H9 (cell line): ENCODE measurements around the gene CCDC86. TPM values are rescaled to one million over a fixed set of nuclear protein-coding genes. Genes with fewer than 3 reads are reported as not detected.
A peak's percentile ranks its signal among the peaks of the same experiment; 100 is the strongest.

Source experiments
- DNase-seq: peaks from one replicate; pipeline ENCODE4 v3.0.0-alpha.2; 2017
- H2AFZ ChIP-seq: one replicate; pipeline ENCODE4 v1.6.1; 2013; ENCODE audit warnings: mild to moderate bottlenecking, low read length, control low read depth, moderate library complexity
- H2AK5ac ChIP-seq: 2 replicates; pipeline ENCODE4 v1.6.1; 2013; ENCODE audit warnings: low read length, control low read depth, mixed read lengths; ENCODE audit not compliant: insufficient read length
- H2BK120ac ChIP-seq: one replicate; pipeline ENCODE4 v1.6.1; 2013; ENCODE audit warnings: low read depth, mild to moderate bottlenecking, low read length, control low read depth, inconsistent platforms; ENCODE audit not compliant: poor library complexity, severe bottlenecking
- H2BK12ac ChIP-seq: 2 replicates; pipeline ENCODE4 v1.6.1; 2013; ENCODE audit warnings: low read length, control low read depth, mixed read lengths, low read depth; ENCODE audit not compliant: insufficient read length
- H2BK15ac ChIP-seq: 2 replicates; pipeline ENCODE4 v1.6.1; 2013; ENCODE audit warnings: low read depth, low read length, control low read depth
- H2BK20ac ChIP-seq: one replicate; pipeline ENCODE4 v1.6.1; 2013; ENCODE audit warnings: low read depth, mild to moderate bottlenecking, low read length, control low read depth, inconsistent platforms; ENCODE audit not compliant: poor library complexity, severe bottlenecking
- H2BK5ac ChIP-seq: 2 replicates; pipeline ENCODE4 v1.6.1; 2013; ENCODE audit warnings: low read length, control low read depth, mixed read lengths; ENCODE audit not compliant: insufficient read length
- H3K14ac ChIP-seq: 2 replicates; pipeline ENCODE4 v1.6.1; 2013; ENCODE audit warnings: low read length, control low read depth; ENCODE audit not compliant: insufficient read depth
- H3K18ac ChIP-seq: 2 replicates; pipeline ENCODE4 v1.6.1; 2013; ENCODE audit warnings: low read depth, mild to moderate bottlenecking, mixed read lengths, low read length, control low read depth; ENCODE audit not compliant: insufficient read length
- H3K23ac ChIP-seq: 2 replicates; pipeline ENCODE4 v1.6.1; 2013; ENCODE audit warnings: low read length, control low read depth, mixed read lengths, low read depth; ENCODE audit not compliant: insufficient read length
- H3K23me2 ChIP-seq: 2 replicates; pipeline ENCODE4 v1.6.1; 2013; ENCODE audit warnings: low read depth, mild to moderate bottlenecking, mixed read lengths, low read length, control low read depth; ENCODE audit not compliant: insufficient read length, poor library complexity, severe bottlenecking
- H3K27ac ChIP-seq: 2 replicates; pipeline ENCODE4 v1.5.1; 2013; ENCODE audit warnings: low read length, control low read depth, mixed read lengths, low read depth; ENCODE audit not compliant: insufficient read length
- H3K27me3 ChIP-seq: 2 replicates; pipeline ENCODE4 v1.6.1; 2013; ENCODE audit warnings: low read length, control low read depth, inconsistent platforms; ENCODE audit not compliant: insufficient read depth
- H3K4ac ChIP-seq: 2 replicates; pipeline ENCODE4 v1.6.1; 2013; ENCODE audit warnings: low read depth, mild to moderate bottlenecking, control low read depth, inconsistent platforms, low read length, moderate library complexity
- H3K4me1 ChIP-seq: 2 replicates; pipeline ENCODE4 v1.6.1; 2013; ENCODE audit warnings: low read length, control low read depth, inconsistent platforms; ENCODE audit not compliant: insufficient read depth
- H3K4me2 ChIP-seq: 2 replicates; pipeline ENCODE4 v1.6.1; 2013; ENCODE audit warnings: low read length, control low read depth, mixed read lengths; ENCODE audit not compliant: insufficient read length, insufficient read depth
- H3K56ac ChIP-seq: 2 replicates; pipeline ENCODE4 v1.6.1; 2013; ENCODE audit warnings: low read depth, mild to moderate bottlenecking, mixed read lengths, low read length, control low read depth; ENCODE audit not compliant: insufficient read length
- H3K79me1 ChIP-seq: 2 replicates; pipeline ENCODE4 v1.6.1; 2013; ENCODE audit warnings: low read depth, mild to moderate bottlenecking, moderate library complexity, low read length, control low read depth, inconsistent platforms; ENCODE audit not compliant: insufficient read depth, poor library complexity, severe bottlenecking
- H3K79me2 ChIP-seq: 2 replicates; pipeline ENCODE4 v1.6.1; 2013; ENCODE audit warnings: low read length, control low read depth, inconsistent platforms; ENCODE audit not compliant: insufficient read depth
- H3K9ac ChIP-seq: 2 replicates; pipeline ENCODE4 v1.6.1; 2013; ENCODE audit warnings: low read length, control low read depth, mixed read lengths; ENCODE audit not compliant: insufficient read length; ENCODE audit errors: extremely low read depth
- H3K9me3 ChIP-seq: one replicate; pipeline ENCODE4 v1.6.1; 2013; ENCODE audit warnings: low read depth, low read length, inconsistent platforms; ENCODE audit not compliant: control insufficient read depth
- H3T11ph ChIP-seq: one replicate; pipeline ENCODE4 v1.6.1; 2013; ENCODE audit warnings: mild to moderate bottlenecking, low read length, control low read depth, inconsistent platforms
- H4K20me1 ChIP-seq: one replicate; pipeline ENCODE4 v1.6.1; 2013; ENCODE audit not compliant: control insufficient read depth, insufficient read length, insufficient read depth
- H4K5ac ChIP-seq: 2 replicates; pipeline ENCODE4 v1.6.1; 2013; ENCODE audit warnings: low read depth, mild to moderate bottlenecking, mixed read lengths, low read length, control low read depth; ENCODE audit not compliant: insufficient read length
- H4K8ac ChIP-seq: replicated peaks from 2 replicates; pipeline ENCODE4 v1.6.1; 2013; ENCODE audit warnings: low read length, control low read depth, mixed read lengths, low read depth; ENCODE audit not compliant: insufficient read length
- H4K91ac ChIP-seq: 2 replicates; pipeline ENCODE4 v1.6.1; 2013; ENCODE audit warnings: low read depth, mild to moderate bottlenecking, moderate library complexity, mixed read lengths, low read length, control low read depth; ENCODE audit not compliant: insufficient read length
- H3K27ac Mint-ChIP-seq, 3 experiments: 2 replicates in 2 of 3; 3 replicates in 1 of 3; pipeline ENCODE4 v1.8.0; 2020 to 2021; ENCODE audit warnings: mixed read lengths in 3 of 3, mild to moderate bottlenecking in 1 of 3, moderate library complexity in 1 of 3
- H3K27me3 Mint-ChIP-seq: 2 replicates; pipeline ENCODE4 v1.8.0; 2021; ENCODE audit warnings: low read depth, mild to moderate bottlenecking, moderate library complexity, mixed read lengths
- H3K36me3 Mint-ChIP-seq, 3 experiments: 2 replicates in 2 of 3; 3 replicates in 1 of 3; pipeline ENCODE4 v1.8.0; 2020 to 2021; ENCODE audit warnings: low read depth in 3 of 3, mixed read lengths in 3 of 3; ENCODE audit not compliant: insufficient read depth in 1 of 3
- H3K4me1 Mint-ChIP-seq, 2 experiments: 2 replicates each; pipeline ENCODE4 v1.8.0; 2020; ENCODE audit warnings: mixed read lengths in 2 of 2
- H3K4me3 Mint-ChIP-seq, 2 experiments: 2 replicates in 1 of 2; 3 replicates in 1 of 2; pipeline ENCODE4 v1.8.0; 2020 to 2021; ENCODE audit warnings: mild to moderate bottlenecking in 2 of 2, mixed read lengths in 2 of 2, moderate library complexity in 1 of 2
- H3K9me3 Mint-ChIP-seq, 2 experiments: 2 replicates in 1 of 2; 3 replicates in 1 of 2; pipeline ENCODE4 v1.8.0; 2020; ENCODE audit warnings: mild to moderate bottlenecking in 2 of 2, mixed read lengths in 2 of 2, moderate library complexity in 1 of 2
- WGBS: extraction: QIAGEN DNeasy Blood & Tissue Kit; methylation state at CpG from one replicate; pipeline ENCODE4 v1.1.7; 2013; ENCODE audit warnings: missing lambda C conversion rate, low lambda C conversion rate, mixed read lengths; ENCODE audit not compliant: insufficient read length; ENCODE audit errors: extremely low coverage; 5-methylcytosine and 5-hydroxymethylcytosine counted together
- total RNA-seq: library from RNA; stranded (reverse); gene quantifications from 2 replicates; pipeline ENCODE4 v1.2.1, GENCODE V29; 2021
- TF ChIP-seq, protein P1 (sequence below): fragments of 200-600 bp; sonication (generic); conservative IDR thresholded peaks from 3 replicates; pipeline ENCODE4 v1.8.0; 2021; ENCODE audit warnings: antibody characterized with exemption, mild to moderate bottlenecking

The CCDC86 gene
- total RNA-seq, 1 experiment from 2014 or later, result 82.3 TPM

DNA sequence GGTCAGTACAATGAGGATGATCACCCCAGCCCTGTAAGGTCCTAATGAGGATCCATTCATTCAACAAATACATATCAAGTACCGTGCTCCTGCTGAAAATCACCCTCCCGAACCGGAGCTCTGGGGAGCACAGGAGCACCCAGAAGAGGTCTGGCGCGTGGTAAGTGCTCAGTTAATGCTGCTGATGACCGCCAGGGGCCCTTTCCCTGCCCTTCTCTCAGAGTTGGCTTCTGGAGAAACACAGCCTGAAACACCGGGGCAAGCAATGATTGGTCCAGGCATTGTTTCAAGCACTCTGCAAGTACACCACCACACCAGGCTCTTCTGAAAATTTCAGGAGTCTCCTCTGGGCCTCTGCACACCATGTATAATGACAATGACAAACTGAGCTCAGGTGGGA lies 3.8 kb upstream of the CCDC86 start:
- H3K4me1 Mint-ChIP-seq, result peaks cover 11 to 19% of the 10 kb centered on the region in 2 experiments
- TF ChIP-seq, protein P1, sequence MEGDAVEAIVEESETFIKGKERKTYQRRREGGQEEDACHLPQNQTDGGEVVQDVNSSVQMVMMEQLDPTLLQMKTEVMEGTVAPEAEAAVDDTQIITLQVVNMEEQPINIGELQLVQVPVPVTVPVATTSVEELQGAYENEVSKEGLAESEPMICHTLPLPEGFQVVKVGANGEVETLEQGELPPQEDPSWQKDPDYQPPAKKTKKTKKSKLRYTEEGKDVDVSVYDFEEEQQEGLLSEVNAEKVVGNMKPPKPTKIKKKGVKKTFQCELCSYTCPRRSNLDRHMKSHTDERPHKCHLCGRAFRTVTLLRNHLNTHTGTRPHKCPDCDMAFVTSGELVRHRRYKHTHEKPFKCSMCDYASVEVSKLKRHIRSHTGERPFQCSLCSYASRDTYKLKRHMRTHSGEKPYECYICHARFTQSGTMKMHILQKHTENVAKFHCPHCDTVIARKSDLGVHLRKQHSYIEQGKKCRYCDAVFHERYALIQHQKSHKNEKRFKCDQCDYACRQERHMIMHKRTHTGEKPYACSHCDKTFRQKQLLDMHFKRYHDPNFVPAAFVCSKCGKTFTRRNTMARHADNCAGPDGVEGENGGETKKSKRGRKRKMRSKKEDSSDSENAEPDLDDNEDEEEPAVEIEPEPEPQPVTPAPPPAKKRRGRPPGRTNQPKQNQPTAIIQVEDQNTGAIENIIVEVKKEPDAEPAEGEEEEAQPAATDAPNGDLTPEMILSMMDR, result peak; percentile 69
- peaks cover 16% of the 10 kb centered on the region for H3K27me3 Mint-ChIP-seq

More for the DNA sequence above, 3.8 kb upstream of the CCDC86 start:
- H2BK15ac ChIP-seq, result no peak overlapping the region
- no peak overlapping the region for H3K4me2 ChIP-seq
- H3K4ac ChIP-seq, result no peak overlapping the region
- H3K4me1 ChIP-seq, result peaks cover 4% of the 10 kb centered on the region; the same call in 1 of the 2 replicates
- H2AFZ ChIP-seq, result no peak overlapping the region
- H3K18ac ChIP-seq, result no peak overlapping the region
- no peaks in the 10 kb centered on the region for H4K20me1 ChIP-seq
- no peak overlapping the region for H2BK120ac ChIP-seq
- H3K9me3 ChIP-seq, result no peaks in the 10 kb centered on the region
- no peak overlapping the region for H3T11ph ChIP-seq
- H3K27ac ChIP-seq, result no peak overlapping the region
- H3K14ac ChIP-seq, result no peak overlapping the region
- no peak overlapping the region for H3K4me3 Mint-ChIP-seq
- no peak overlapping the region for H4K5ac ChIP-seq
- H4K91ac ChIP-seq, result no peak overlapping the region
- no peak overlapping the region for H2BK5ac ChIP-seq
- no peak overlapping the region for H3K23ac ChIP-seq
- no peak overlapping the region for H3K9ac ChIP-seq
- no peak overlapping the region for H3K56ac ChIP-seq
- no peak overlapping the region for H2BK20ac ChIP-seq
- no peaks in the 10 kb centered on the region for H3K79me1 ChIP-seq
- no peaks in the 10 kb centered on the region for H3K27me3 ChIP-seq
- H3K23me2 ChIP-seq, result peaks cover 10% of the 10 kb centered on the region
- H4K8ac ChIP-seq, result no peak overlapping the region
- peaks cover 5% of the 10 kb centered on the region; the same call in 1 of the 2 replicates for H3K79me2 ChIP-seq
- peak overlapping the region in 1 of 3 experiments; percentile 52; a peak in 1 of 7 replicates for H3K27ac Mint-ChIP-seq
- no peak overlapping the region for H2AK5ac ChIP-seq
- peak; percentile 72 for DNase-seq
- no peaks in the 10 kb centered on the region for H3K36me3 Mint-ChIP-seq
- WGBS, result no CpG with 5 or more reads among the region's 7 CpGs
- H2BK12ac ChIP-seq, result no peak overlapping the region
- no peaks in the 10 kb centered on the region; a peak in 2 of 5 replicates for H3K9me3 Mint-ChIP-seq
